K562 (cell line): ENCODE measurements around the gene FASN.

Experiments
- RBFOX2 ChIP-seq: fragments of 200-400 bp; formaldehyde crosslinking; IDR thresholded peaks from 2 replicates; pipeline ENCODE4 v1.6.1; 2017; ENCODE audit warnings: low read depth, mild to moderate bottlenecking, low read length, moderate library complexity
- ZKSCAN8 ChIP-seq: fragments of 200-800 bp; sonication (Bioruptor generic); IDR thresholded peaks from 2 replicates; pipeline ENCODE4 v1.6.1; 2016; ENCODE audit warnings: missing genetic modification characterization, missing compliant biosample characterization
- TF ChIP-seq, protein P1 (sequence below), 3 experiments: IDR thresholded peaks in 2 of 3; conservative IDR thresholded peaks in 1 of 3; 2 replicates each; pipeline ENCODE4 v1.5.1; 2011 to 2012; ENCODE audit warnings: low read length in 3 of 3, mild to moderate bottlenecking in 3 of 3, control low read depth in 2 of 3, improper control_type of control experiment in 1 of 3, inconsistent platforms in 1 of 3, low read depth in 1 of 3, mixed read lengths in 1 of 3, moderate library complexity in 1 of 3; ENCODE audit not compliant: insufficient read depth in 2 of 3

DNA sequence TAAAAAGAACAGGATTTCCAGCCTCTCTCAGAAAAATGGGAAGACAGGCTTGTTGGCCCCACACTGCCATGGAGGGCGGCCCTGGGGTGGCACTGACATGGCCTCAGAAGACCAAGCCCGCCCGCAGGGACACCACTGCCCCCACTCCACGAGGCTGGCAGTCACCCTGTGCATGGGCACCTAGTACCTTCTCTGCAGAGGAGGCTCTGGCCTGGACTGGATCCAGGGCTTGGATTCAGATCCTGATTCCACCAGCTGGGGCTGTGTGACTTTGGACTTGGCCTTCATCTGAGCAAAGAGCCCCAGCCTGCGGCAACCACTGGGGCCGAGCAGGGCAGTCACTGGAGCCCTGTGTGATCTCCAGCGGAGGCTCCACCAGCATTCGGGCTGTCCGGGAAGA, 16.8 kb upstream of the FASN start:
- TF ChIP-seq ZKSCAN8 (CRISPR knock-in tag) (no peak), RBFOX2 (no peak)
- TF ChIP-seq, protein P1, sequence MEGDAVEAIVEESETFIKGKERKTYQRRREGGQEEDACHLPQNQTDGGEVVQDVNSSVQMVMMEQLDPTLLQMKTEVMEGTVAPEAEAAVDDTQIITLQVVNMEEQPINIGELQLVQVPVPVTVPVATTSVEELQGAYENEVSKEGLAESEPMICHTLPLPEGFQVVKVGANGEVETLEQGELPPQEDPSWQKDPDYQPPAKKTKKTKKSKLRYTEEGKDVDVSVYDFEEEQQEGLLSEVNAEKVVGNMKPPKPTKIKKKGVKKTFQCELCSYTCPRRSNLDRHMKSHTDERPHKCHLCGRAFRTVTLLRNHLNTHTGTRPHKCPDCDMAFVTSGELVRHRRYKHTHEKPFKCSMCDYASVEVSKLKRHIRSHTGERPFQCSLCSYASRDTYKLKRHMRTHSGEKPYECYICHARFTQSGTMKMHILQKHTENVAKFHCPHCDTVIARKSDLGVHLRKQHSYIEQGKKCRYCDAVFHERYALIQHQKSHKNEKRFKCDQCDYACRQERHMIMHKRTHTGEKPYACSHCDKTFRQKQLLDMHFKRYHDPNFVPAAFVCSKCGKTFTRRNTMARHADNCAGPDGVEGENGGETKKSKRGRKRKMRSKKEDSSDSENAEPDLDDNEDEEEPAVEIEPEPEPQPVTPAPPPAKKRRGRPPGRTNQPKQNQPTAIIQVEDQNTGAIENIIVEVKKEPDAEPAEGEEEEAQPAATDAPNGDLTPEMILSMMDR (IDR thresholded peaks at IDR 0.05 in 2 of 3, conservative IDR thresholded peaks at IDR 0.05 in 1 of 3; ENCODE audit: insufficient read depth in 2 of 3, low read depth in 1 of 3, low read length in 3 of 3), result no peak
